Astrocyte of the spinal cord (primary cell): ENCODE measurements around the gene CHRDL2.
"Not testable (repeated sequence)": the region's sequence is repeated elsewhere in the genome, so short reads cannot be mapped to it uniquely, and the experiment has no call there.

Experiments used
- DNase-seq: peaks from one replicate; pipeline ENCODE4 v3.0.0; 2011; ENCODE audit warnings: low read depth, low spot score
- H3K4me3 ChIP-seq: 2 replicates; pipeline ENCODE4 v1.5.1; 2011; ENCODE audit warnings: low read depth, mild to moderate bottlenecking, low read length, moderate library complexity
- CTCF ChIP-seq: IDR thresholded peaks from 2 replicates; pipeline ENCODE4 v1.5.1; 2012; ENCODE audit warnings: low read depth, mild to moderate bottlenecking, low read length, inconsistent platforms
- in situ Hi-C: cut with HindIII; loops from 2 replicates; pipeline ENCODE4 v1.10.0; 2017; ENCODE audit warnings: low sequenced_read_pairs

Gene CHRDL2

GRCh38 chr11:74775762-74776161 is 44.5 kb upstream of the CHRDL2 start:
- DNase-seq: no peak
- in situ Hi-C loops: no loop called here
- TF ChIP-seq CTCF: no peak
- H3K4me3 ChIP-seq: no peak overlapping the region

GRCh38 chr11:74773476-74773875 is 42.2 kb upstream of the CHRDL2 start:
- in situ Hi-C loops: no loop called here
- H3K4me3 ChIP-seq: no peak overlapping the region
- peak; percentile 10 for DNase-seq
- no peak for TF ChIP-seq CTCF

GRCh38 chr11:74771139-74771538 is 39.9 kb upstream of the CHRDL2 start:
- no peak for DNase-seq
- H3K4me3 ChIP-seq: no peak overlapping the region
- no peak for TF ChIP-seq CTCF
- in situ Hi-C loops: no loop called here

- TF ChIP-seq CTCF: no peak
- DNase-seq: peak; percentile 20
- H3K4me3 ChIP-seq: no peak overlapping the region
- in situ Hi-C loops: no loop called here
These were observed 39.2 kb upstream of the CHRDL2 start for GRCh38 chr11:74770456-74770855.

- in situ Hi-C loops: no loop called here
- no peak for TF ChIP-seq CTCF
- no peak for DNase-seq
- H3K4me3 ChIP-seq: no peak overlapping the region
These were observed 38.0 kb upstream of the CHRDL2 start for GRCh38 chr11:74769055-74769707.

GRCh38 chr11:74768172-74768651 is 37.0 kb upstream of the CHRDL2 start:
- DNase-seq, in situ Hi-C loops, H3K4me3 ChIP-seq: not testable (repeated sequence)

GRCh38 chr11:74766905-74767304 is 35.7 kb upstream of the CHRDL2 start:
- TF ChIP-seq CTCF: no peak
- in situ Hi-C loops: no loop called here
- no peak overlapping the region for H3K4me3 ChIP-seq
- no peak for DNase-seq
